GM23338 (cell line): Measurements from ENCODE around the gene GIMAP4. TPM values are rescaled to one million over a fixed set of nuclear protein-coding genes. Genes with fewer than 3 reads are reported as not detected.

Experiments
- ATAC-seq: fragments of 200-7000 bp; cut with Tn5 transposase; 3 replicates; pipeline ENCODE4 v1.9.1; 2020
- DNase-seq: peaks from one replicate; pipeline ENCODE4 v3.0.0-alpha.2; 2015; ENCODE audit warnings: low spot score
- H2AFZ ChIP-seq: fragments of 200-600 bp; sonication (generic); 2 replicates; pipeline ENCODE4 v1.8.0; 2016; ENCODE audit warnings: antibody characterized with exemption, mild to moderate bottlenecking, moderate library complexity
- H3F3A ChIP-seq: fragments of 200-600 bp; sonication (generic); replicated peaks from 2 replicates; pipeline ENCODE4 v1.8.0; 2017; ENCODE audit warnings: antibody characterized with exemption, mixed run types, low read depth
- H3K27ac ChIP-seq: fragments of 200-600 bp; sonication (generic); 2 replicates; pipeline ENCODE4 v1.6.1; 2016; ENCODE audit warnings: low read depth
- H3K27me3 ChIP-seq: fragments of 200-600 bp; sonication (generic); 2 replicates; pipeline ENCODE4 v1.8.0; 2016; ENCODE audit warnings: mild to moderate bottlenecking, mixed run types, moderate library complexity; ENCODE audit not compliant: insufficient read depth
- H3K36me3 ChIP-seq: fragments of 200-600 bp; sonication (generic); 2 replicates; pipeline ENCODE4 v1.8.0; 2016; ENCODE audit warnings: mild to moderate bottlenecking; ENCODE audit not compliant: insufficient read depth
- H3K4me1 ChIP-seq: fragments of 200-600 bp; sonication (generic); 2 replicates; pipeline ENCODE4 v1.8.0; 2016; ENCODE audit warnings: mild to moderate bottlenecking, moderate library complexity; ENCODE audit not compliant: insufficient read depth
- H3K4me2 ChIP-seq: fragments of 200-600 bp; sonication (generic); 2 replicates; pipeline ENCODE4 v1.7.1; 2017; ENCODE audit warnings: mixed run types
- H3K4me3 ChIP-seq: fragments of 200-600 bp; sonication (generic); 2 replicates; pipeline ENCODE4 v1.6.1; 2016; ENCODE audit warnings: mixed run types
- H3K79me2 ChIP-seq: fragments of 200-600 bp; sonication (generic); replicated peaks from 2 replicates; pipeline ENCODE4 v1.8.0; 2017; ENCODE audit warnings: mild to moderate bottlenecking; ENCODE audit not compliant: insufficient read depth
- H3K9me2 ChIP-seq: fragments of 200-600 bp; sonication (generic); 2 replicates; pipeline ENCODE4 v1.8.0; 2017; ENCODE audit not compliant: insufficient read depth
- H4K20me1 ChIP-seq: fragments of 200-600 bp; sonication (generic); replicated peaks from 2 replicates; pipeline ENCODE4 v1.8.0; 2017; ENCODE audit warnings: mild to moderate bottlenecking; ENCODE audit not compliant: insufficient read depth
- H3K27ac Mint-ChIP-seq: 2 replicates; pipeline ENCODE4 v1.8.0; 2020; ENCODE audit warnings: inconsistent platforms, mild to moderate bottlenecking, moderate library complexity, mixed read lengths
- H3K27me3 Mint-ChIP-seq: 3 replicates; pipeline ENCODE4 v1.8.0; 2022; ENCODE audit warnings: low read depth, mild to moderate bottlenecking, moderate library complexity, mixed read lengths, inconsistent platforms; ENCODE audit not compliant: insufficient read depth, poor library complexity
- H3K36me3 Mint-ChIP-seq: 3 replicates; pipeline ENCODE4 v1.8.0; 2021; ENCODE audit warnings: low read depth, mild to moderate bottlenecking, inconsistent platforms, moderate library complexity, mixed read lengths
- H3K4me1 Mint-ChIP-seq: 3 replicates; pipeline ENCODE4 v1.8.0; 2020; ENCODE audit warnings: mild to moderate bottlenecking, inconsistent platforms, mixed read lengths
- H3K4me3 Mint-ChIP-seq: 3 replicates; pipeline ENCODE4 v1.8.0; 2021; ENCODE audit warnings: moderate library complexity, mild to moderate bottlenecking, inconsistent platforms, mixed read lengths
- H3K9me3 Mint-ChIP-seq: 3 replicates; pipeline ENCODE4 v1.8.0; 2020; ENCODE audit warnings: moderate library complexity, mild to moderate bottlenecking, inconsistent platforms, mixed read lengths
- CREB1 ChIP-seq: fragments of 250-450 bp; sonication (Bioruptor Pico); IDR thresholded peaks from 2 replicates; pipeline ENCODE4 v1.5.0; 2020; ENCODE audit warnings: low read depth, mild to moderate bottlenecking, moderate library complexity
- EZH2 ChIP-seq: fragments of 200-600 bp; sonication (generic); IDR thresholded peaks from one replicate; pipeline ENCODE4 v1.8.0; 2017; ENCODE audit warnings: antibody characterized with exemption, mild to moderate bottlenecking, low read depth; ENCODE audit not compliant: unreplicated experiment
- EZH2phosphoT487 ChIP-seq: fragments of 200-600 bp; sonication (generic); IDR thresholded peaks from one replicate; pipeline ENCODE4 v1.8.1; 2018; ENCODE audit warnings: antibody characterized with exemption; ENCODE audit not compliant: unreplicated experiment
- JUNB ChIP-seq: IDR thresholded peaks from one replicate; pipeline ENCODE4 v1.6.1; 2016; ENCODE audit warnings: antibody characterized with exemption; ENCODE audit not compliant: unreplicated experiment
- NANOG ChIP-seq: IDR thresholded peaks from 2 replicates; pipeline ENCODE4 v1.6.1; 2016; ENCODE audit warnings: antibody characterized with exemption, borderline replicate concordance
- POLR2AphosphoS5 ChIP-seq: IDR thresholded peaks from 2 replicates; pipeline ENCODE4 v1.6.1; 2016; ENCODE audit warnings: antibody characterized with exemption, low read depth
- STAT1 ChIP-seq: IDR thresholded peaks from one replicate; pipeline ENCODE4 v1.6.1; 2016; ENCODE audit warnings: antibody characterized with exemption; ENCODE audit not compliant: unreplicated experiment
- ZNF114 ChIP-seq: fragments of 250-450 bp; sonication (Bioruptor Pico); IDR thresholded peaks from 2 replicates; pipeline ENCODE4 v1.5.0; 2020; ENCODE audit warnings: mild to moderate bottlenecking, moderate library complexity
- ZNF331 ChIP-seq: fragments of 250-450 bp; sonication (Bioruptor Pico); IDR thresholded peaks from 2 replicates; pipeline ENCODE4 v1.5.0; 2020; ENCODE audit warnings: low read depth, mild to moderate bottlenecking, moderate library complexity
- polyA plus RNA-seq: library from polyadenylated mRNA; unstranded; fragments of >200 nt; fragmentation: Nextera tagmentation; extraction: Ambion mirVana; gene quantifications from 2 replicates; pipeline ENCODE4 v1.2.1, GENCODE V29; 2016
- total RNA-seq: library from RNA; depleted of rRNA; stranded (reverse); fragments of >200 nt; shearing (Covaris generic); gene quantifications from 2 replicates; pipeline ENCODE4 v1.2.3, GENCODE V29; 2014
- TF ChIP-seq, protein P1 (sequence below), 2 experiments: fragments of 200-600 bp in 1 of 2; sonication (generic) in 1 of 2; conservative IDR thresholded peaks; 2 replicates each; pipeline versions ENCODE4 v1.5.1 to v1.6.1; 2016 to 2017; ENCODE audit warnings: antibody characterized with exemption in 2 of 2, low read depth in 2 of 2, mild to moderate bottlenecking in 2 of 2, moderate library complexity in 1 of 2
- TF ChIP-seq, protein P2 (sequence below): fragments of 250-450 bp; sonication (Bioruptor Pico); IDR thresholded peaks from 2 replicates; pipeline ENCODE4 v1.5.0; 2020; ENCODE audit warnings: mild to moderate bottlenecking, moderate library complexity
- TF ChIP-seq, protein P3 (sequence below): IDR thresholded peaks from 2 replicates; pipeline ENCODE4 v1.6.1; 2016; ENCODE audit warnings: antibody characterized with exemption
- TF ChIP-seq, protein P4 (sequence below): IDR thresholded peaks from one replicate; pipeline ENCODE4 v1.6.1; 2018; ENCODE audit warnings: antibody characterized with exemption; ENCODE audit not compliant: unreplicated experiment

Gene GIMAP4
- total and polyA plus RNA-seq, 2 experiments from 2014 or later, result not detected

DNA sequence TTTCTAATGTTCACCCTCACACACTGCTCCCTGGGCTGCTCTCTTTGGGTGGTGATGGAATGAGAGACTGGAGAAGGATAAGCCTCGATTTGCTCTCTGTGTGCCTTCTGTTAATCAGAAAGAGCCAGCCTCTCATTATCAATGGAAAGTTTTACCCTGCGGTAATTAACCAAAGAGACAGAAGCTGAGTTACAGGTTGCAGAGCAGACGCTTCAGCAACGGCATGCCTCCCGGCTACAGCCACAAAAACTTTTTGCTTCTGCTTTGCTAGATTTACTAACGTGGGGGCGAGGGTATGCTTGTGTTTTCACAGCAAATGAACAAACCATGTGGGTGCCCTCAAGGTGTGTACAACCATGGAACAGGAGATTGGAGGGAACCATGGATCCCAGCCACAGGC lies 18.0 kb downstream of the GIMAP4 start:
- Mint-ChIP-seq H3K9me3 (peaks cover 19% of the 10 kb centered on the region), H3K4me1 (no peaks in the 10 kb centered on the region), H3K36me3 (peaks cover 6% of the 10 kb centered on the region), H3K27ac (no peak overlapping the region), H3K27me3 (peaks cover 3% of the 10 kb centered on the region), H3K4me3 (no peak overlapping the region)
- Histone ChIP-seq H2AFZ (peak overlapping the region; percentile 74; the same call in 1 of the 2 replicates), H3K79me2 (no peaks in the 10 kb centered on the region), H3K4me1 (no peaks in the 10 kb centered on the region), H3F3A (no peaks in the 10 kb centered on the region), H3K27ac (no peak overlapping the region), H3K27me3 (no peaks in the 10 kb centered on the region), H3K36me3 (no peaks in the 10 kb centered on the region), H4K20me1 (no peaks in the 10 kb centered on the region), H3K9me2 (no peaks in the 10 kb centered on the region; the same call in 1 of the 2 replicates), H3K4me3 (no peak overlapping the region), H3K4me2 (no peak overlapping the region)
- ATAC-seq (no peak), DNase-seq (no peak)
- TF ChIP-seq, protein P1, sequence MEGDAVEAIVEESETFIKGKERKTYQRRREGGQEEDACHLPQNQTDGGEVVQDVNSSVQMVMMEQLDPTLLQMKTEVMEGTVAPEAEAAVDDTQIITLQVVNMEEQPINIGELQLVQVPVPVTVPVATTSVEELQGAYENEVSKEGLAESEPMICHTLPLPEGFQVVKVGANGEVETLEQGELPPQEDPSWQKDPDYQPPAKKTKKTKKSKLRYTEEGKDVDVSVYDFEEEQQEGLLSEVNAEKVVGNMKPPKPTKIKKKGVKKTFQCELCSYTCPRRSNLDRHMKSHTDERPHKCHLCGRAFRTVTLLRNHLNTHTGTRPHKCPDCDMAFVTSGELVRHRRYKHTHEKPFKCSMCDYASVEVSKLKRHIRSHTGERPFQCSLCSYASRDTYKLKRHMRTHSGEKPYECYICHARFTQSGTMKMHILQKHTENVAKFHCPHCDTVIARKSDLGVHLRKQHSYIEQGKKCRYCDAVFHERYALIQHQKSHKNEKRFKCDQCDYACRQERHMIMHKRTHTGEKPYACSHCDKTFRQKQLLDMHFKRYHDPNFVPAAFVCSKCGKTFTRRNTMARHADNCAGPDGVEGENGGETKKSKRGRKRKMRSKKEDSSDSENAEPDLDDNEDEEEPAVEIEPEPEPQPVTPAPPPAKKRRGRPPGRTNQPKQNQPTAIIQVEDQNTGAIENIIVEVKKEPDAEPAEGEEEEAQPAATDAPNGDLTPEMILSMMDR (conservative IDR thresholded peaks at IDR 0.05; ENCODE audit: low read depth in 2 of 2), result no peak
- TF ChIP-seq NANOG, result no peak
- no peak for TF ChIP-seq ZNF331 (CRISPR knock-in tag)
- no peak for TF ChIP-seq STAT1
- no peak for TF ChIP-seq EZH2
- TF ChIP-seq, protein P2, sequence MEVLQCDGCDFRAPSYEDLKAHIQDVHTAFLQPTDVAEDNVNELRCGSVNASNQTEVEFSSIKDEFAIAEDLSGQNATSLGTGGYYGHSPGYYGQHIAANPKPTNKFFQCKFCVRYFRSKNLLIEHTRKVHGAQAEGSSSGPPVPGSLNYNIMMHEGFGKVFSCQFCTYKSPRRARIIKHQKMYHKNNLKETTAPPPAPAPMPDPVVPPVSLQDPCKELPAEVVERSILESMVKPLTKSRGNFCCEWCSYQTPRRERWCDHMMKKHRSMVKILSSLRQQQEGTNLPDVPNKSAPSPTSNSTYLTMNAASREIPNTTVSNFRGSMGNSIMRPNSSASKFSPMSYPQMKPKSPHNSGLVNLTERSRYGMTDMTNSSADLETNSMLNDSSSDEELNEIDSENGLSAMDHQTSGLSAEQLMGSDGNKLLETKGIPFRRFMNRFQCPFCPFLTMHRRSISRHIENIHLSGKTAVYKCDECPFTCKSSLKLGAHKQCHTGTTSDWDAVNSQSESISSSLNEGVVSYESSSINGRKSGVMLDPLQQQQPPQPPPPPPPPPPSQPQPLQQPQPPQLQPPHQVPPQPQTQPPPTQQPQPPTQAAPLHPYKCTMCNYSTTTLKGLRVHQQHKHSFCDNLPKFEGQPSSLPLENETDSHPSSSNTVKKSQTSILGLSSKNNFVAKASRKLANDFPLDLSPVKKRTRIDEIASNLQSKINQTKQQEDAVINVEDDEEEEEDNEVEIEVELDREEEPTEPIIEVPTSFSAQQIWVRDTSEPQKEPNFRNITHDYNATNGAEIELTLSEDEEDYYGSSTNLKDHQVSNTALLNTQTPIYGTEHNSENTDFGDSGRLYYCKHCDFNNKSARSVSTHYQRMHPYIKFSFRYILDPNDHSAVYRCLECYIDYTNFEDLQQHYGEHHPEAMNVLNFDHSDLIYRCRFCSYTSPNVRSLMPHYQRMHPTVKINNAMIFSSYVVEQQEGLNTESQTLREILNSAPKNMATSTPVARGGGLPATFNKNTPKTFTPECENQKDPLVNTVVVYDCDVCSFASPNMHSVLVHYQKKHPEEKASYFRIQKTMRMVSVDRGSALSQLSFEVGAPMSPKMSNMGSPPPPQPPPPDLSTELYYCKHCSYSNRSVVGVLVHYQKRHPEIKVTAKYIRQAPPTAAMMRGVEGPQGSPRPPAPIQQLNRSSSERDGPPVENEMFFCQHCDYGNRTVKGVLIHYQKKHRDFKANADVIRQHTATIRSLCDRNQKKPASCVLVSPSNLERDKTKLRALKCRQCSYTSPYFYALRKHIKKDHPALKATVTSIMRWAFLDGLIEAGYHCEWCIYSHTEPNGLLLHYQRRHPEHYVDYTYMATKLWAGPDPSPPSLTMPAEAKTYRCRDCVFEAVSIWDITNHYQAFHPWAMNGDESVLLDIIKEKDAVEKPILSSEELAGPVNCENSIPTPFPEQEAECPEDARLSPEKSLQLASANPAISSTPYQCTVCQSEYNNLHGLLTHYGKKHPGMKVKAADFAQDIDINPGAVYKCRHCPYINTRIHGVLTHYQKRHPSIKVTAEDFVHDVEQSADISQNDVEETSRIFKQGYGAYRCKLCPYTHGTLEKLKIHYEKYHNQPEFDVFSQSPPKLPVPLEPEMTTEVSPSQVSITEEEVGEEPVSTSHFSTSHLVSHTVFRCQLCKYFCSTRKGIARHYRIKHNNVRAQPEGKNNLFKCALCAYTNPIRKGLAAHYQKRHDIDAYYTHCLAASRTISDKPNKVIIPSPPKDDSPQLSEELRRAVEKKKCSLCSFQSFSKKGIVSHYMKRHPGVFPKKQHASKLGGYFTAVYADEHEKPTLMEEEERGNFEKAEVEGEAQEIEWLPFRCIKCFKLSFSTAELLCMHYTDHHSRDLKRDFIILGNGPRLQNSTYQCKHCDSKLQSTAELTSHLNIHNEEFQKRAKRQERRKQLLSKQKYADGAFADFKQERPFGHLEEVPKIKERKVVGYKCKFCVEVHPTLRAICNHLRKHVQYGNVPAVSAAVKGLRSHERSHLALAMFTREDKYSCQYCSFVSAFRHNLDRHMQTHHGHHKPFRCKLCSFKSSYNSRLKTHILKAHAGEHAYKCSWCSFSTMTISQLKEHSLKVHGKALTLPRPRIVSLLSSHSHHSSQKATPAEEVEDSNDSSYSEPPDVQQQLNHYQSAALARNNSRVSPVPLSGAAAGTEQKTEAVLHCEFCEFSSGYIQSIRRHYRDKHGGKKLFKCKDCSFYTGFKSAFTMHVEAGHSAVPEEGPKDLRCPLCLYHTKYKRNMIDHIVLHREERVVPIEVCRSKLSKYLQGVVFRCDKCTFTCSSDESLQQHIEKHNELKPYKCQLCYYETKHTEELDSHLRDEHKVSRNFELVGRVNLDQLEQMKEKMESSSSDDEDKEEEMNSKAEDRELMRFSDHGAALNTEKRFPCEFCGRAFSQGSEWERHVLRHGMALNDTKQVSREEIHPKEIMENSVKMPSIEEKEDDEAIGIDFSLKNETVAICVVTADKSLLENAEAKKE (CRISPR knock-in tag), result no peak
- TF ChIP-seq POLR2AphosphoS5, result no peak
- TF ChIP-seq, protein P3, sequence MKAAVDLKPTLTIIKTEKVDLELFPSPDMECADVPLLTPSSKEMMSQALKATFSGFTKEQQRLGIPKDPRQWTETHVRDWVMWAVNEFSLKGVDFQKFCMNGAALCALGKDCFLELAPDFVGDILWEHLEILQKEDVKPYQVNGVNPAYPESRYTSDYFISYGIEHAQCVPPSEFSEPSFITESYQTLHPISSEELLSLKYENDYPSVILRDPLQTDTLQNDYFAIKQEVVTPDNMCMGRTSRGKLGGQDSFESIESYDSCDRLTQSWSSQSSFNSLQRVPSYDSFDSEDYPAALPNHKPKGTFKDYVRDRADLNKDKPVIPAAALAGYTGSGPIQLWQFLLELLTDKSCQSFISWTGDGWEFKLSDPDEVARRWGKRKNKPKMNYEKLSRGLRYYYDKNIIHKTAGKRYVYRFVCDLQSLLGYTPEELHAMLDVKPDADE, result no peak
- TF ChIP-seq CREB1 (CRISPR knock-in tag), result no peak
- no peak for TF ChIP-seq JUNB
- no peak for TF ChIP-seq EZH2phosphoT487
- TF ChIP-seq ZNF114 (CRISPR knock-in tag), result no peak
- TF ChIP-seq, protein P4, sequence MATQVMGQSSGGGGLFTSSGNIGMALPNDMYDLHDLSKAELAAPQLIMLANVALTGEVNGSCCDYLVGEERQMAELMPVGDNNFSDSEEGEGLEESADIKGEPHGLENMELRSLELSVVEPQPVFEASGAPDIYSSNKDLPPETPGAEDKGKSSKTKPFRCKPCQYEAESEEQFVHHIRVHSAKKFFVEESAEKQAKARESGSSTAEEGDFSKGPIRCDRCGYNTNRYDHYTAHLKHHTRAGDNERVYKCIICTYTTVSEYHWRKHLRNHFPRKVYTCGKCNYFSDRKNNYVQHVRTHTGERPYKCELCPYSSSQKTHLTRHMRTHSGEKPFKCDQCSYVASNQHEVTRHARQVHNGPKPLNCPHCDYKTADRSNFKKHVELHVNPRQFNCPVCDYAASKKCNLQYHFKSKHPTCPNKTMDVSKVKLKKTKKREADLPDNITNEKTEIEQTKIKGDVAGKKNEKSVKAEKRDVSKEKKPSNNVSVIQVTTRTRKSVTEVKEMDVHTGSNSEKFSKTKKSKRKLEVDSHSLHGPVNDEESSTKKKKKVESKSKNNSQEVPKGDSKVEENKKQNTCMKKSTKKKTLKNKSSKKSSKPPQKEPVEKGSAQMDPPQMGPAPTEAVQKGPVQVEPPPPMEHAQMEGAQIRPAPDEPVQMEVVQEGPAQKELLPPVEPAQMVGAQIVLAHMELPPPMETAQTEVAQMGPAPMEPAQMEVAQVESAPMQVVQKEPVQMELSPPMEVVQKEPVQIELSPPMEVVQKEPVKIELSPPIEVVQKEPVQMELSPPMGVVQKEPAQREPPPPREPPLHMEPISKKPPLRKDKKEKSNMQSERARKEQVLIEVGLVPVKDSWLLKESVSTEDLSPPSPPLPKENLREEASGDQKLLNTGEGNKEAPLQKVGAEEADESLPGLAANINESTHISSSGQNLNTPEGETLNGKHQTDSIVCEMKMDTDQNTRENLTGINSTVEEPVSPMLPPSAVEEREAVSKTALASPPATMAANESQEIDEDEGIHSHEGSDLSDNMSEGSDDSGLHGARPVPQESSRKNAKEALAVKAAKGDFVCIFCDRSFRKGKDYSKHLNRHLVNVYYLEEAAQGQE, result no peak
